ENCODE data around the gene TBC1D22A.

TBC1D22A gene

DNA sequence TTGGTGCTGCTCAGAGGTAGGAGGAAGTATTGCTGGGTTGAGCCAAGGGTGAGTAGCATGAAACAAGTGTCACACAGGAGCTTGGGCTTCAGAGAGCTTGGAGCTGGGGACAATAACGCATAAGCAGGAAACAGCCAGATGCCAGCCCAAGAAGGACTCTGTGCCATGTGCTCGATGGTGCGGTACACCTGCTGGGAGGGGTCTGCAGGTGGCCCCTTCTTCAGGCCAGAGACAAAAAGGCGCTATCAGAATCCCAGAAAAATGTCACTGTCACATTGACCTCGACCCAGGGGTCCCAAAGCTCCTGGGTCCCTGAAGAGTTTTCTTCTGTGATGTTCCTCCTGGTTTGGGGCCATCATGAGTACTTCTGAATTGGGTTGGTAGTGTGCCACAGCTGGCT lies 244.4 kb downstream of the TBC1D22A start:
- Histone ChIP-seq H3K27ac (ENCODE audit: low read depth, low read length, poor library complexity, severe bottlenecking) (no peak overlapping the region), H3K9me2 (ENCODE audit: low read depth, low read length) (no peaks in the 10 kb centered on the region), H4K20me1 (ENCODE audit: insufficient read depth, low read length) (no peaks in the 10 kb centered on the region), H3K79me2 (ENCODE audit: insufficient read depth, low read length) (no peaks in the 10 kb centered on the region), H3K4me1 (ENCODE audit: insufficient read depth, low read length, severe bottlenecking) (no peaks in the 10 kb centered on the region), H2AFZ (ENCODE audit: low read length) (no peak overlapping the region), H3K9me3 (ENCODE audit: low read length) (no peaks in the 10 kb centered on the region), H3K36me3 (ENCODE audit: insufficient read depth, low read length) (peaks cover 63% of the 10 kb centered on the region), H3K4me2 (ENCODE audit: low read length) (no peak overlapping the region), H3F3A (ENCODE audit: insufficient read depth, low read length) (no peaks in the 10 kb centered on the region), H3K4me3 (ENCODE audit: low read depth, low read length, poor library complexity, severe bottlenecking) (no peak overlapping the region), H3K9ac (ENCODE audit: low read length) (no peak overlapping the region), H3K27me3 (ENCODE audit: insufficient read depth, low read length) (no peaks in the 10 kb centered on the region)
- TF ChIP-seq, protein P1, sequence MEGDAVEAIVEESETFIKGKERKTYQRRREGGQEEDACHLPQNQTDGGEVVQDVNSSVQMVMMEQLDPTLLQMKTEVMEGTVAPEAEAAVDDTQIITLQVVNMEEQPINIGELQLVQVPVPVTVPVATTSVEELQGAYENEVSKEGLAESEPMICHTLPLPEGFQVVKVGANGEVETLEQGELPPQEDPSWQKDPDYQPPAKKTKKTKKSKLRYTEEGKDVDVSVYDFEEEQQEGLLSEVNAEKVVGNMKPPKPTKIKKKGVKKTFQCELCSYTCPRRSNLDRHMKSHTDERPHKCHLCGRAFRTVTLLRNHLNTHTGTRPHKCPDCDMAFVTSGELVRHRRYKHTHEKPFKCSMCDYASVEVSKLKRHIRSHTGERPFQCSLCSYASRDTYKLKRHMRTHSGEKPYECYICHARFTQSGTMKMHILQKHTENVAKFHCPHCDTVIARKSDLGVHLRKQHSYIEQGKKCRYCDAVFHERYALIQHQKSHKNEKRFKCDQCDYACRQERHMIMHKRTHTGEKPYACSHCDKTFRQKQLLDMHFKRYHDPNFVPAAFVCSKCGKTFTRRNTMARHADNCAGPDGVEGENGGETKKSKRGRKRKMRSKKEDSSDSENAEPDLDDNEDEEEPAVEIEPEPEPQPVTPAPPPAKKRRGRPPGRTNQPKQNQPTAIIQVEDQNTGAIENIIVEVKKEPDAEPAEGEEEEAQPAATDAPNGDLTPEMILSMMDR (IDR thresholded peaks at IDR 0.05; ENCODE audit: low read length): no peak
- TF ChIP-seq EZH2 (IDR thresholded peaks at IDR 0.05; ENCODE audit: borderline replicate concordance, low read length): no peak

DNA sequence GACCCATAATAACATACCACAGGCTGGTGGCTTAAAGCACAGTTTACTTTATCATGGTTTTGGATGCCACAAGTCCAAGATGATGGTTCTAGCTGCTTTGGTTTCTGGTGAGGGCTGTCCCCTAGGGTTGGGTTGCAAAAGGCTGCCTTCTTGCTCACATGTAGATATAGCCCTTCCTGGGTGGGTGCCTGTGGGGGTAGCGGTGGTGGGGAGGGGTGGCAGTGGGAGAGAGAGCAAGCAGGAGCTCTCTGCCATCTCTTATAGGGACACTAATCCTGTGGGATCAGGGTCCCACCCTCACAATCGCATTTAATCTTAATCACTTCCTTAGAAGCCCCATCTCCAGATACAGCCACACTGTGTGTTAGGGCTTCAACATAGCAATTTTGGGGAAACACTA lies 245.0 kb downstream of the TBC1D22A start:
- H3K4me3 ChIP-seq (ENCODE audit: low read depth, low read length, poor library complexity, severe bottlenecking): no peak overlapping the region
- H4K20me1 ChIP-seq (ENCODE audit: insufficient read depth, low read length): no peaks in the 10 kb centered on the region
- no peaks in the 10 kb centered on the region for H3K9me2 ChIP-seq (ENCODE audit: low read depth, low read length)
- no peaks in the 10 kb centered on the region for H3K9me3 ChIP-seq (ENCODE audit: low read length)
- no peaks in the 10 kb centered on the region for H3K27me3 ChIP-seq (ENCODE audit: insufficient read depth, low read length)
- no peaks in the 10 kb centered on the region for H3K4me1 ChIP-seq (ENCODE audit: insufficient read depth, low read length, severe bottlenecking)
- no peaks in the 10 kb centered on the region for H3K79me2 ChIP-seq (ENCODE audit: insufficient read depth, low read length)
- no peak for TF ChIP-seq EZH2 (IDR thresholded peaks at IDR 0.05; ENCODE audit: borderline replicate concordance, low read length)
- TF ChIP-seq, protein P1 (IDR thresholded peaks at IDR 0.05; ENCODE audit: low read length): no peak
- H3K4me2 ChIP-seq (ENCODE audit: low read length): no peak overlapping the region
- no peak overlapping the region for H2AFZ ChIP-seq (ENCODE audit: low read length)
- no peak overlapping the region for H3K27ac ChIP-seq (ENCODE audit: low read depth, low read length, poor library complexity, severe bottlenecking)
- no peak overlapping the region for H3K9ac ChIP-seq (ENCODE audit: low read length)
- H3K36me3 ChIP-seq (ENCODE audit: insufficient read depth, low read length): peaks cover 58% of the 10 kb centered on the region
- no peaks in the 10 kb centered on the region for H3F3A ChIP-seq (ENCODE audit: insufficient read depth, low read length)

DNA sequence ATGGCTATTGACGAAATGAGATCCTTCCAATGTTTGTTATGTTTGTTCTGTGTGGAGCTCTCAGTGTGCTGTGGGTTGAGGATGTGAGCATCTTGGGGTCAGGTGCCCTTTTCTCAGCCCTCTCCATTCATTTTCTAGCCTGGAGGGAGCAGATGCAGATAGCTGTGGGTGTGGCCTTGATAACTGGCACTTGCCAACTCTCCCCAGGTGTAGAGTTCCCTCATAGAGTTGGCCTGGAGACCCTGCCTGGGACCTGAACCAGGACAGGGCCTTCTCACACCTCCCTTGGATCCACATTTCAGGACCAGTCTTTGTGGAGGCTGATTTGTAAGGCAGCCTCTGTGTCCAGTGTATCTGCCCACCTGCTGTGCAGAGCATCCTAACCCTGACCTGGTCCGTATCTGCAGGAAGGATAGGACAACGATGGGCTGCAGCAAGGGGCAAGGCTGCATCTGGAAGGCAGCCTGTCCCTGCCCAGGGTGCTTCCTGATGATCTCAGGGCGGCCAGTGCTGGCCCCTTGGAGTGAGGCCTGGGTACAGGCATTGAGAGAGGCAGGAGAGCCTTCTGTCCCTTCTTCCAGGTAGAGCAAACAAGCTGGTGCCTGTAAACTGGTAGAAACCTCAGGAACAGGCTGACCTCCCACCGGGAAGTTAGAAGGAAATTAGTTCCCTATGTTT lies 245.9 kb downstream of the TBC1D22A start:
- TF ChIP-seq EZH2 (IDR thresholded peaks at IDR 0.05; ENCODE audit: borderline replicate concordance, low read length): no peak
- TF ChIP-seq, protein P1 (IDR thresholded peaks at IDR 0.05; ENCODE audit: low read length): no peak
- Histone ChIP-seq H3K4me1 (ENCODE audit: insufficient read depth, low read length, severe bottlenecking) (no peaks in the 10 kb centered on the region), H3K27ac (ENCODE audit: low read depth, low read length, poor library complexity, severe bottlenecking) (no peak overlapping the region), H3K4me2 (ENCODE audit: low read length) (no peak overlapping the region), H3K4me3 (ENCODE audit: low read depth, low read length, poor library complexity, severe bottlenecking) (no peak overlapping the region), H3K36me3 (ENCODE audit: insufficient read depth, low read length) (peaks cover 56% of the 10 kb centered on the region), H3K27me3 (ENCODE audit: insufficient read depth, low read length) (no peaks in the 10 kb centered on the region), H3K9me3 (ENCODE audit: low read length) (no peaks in the 10 kb centered on the region), H4K20me1 (ENCODE audit: insufficient read depth, low read length) (no peaks in the 10 kb centered on the region), H3F3A (ENCODE audit: insufficient read depth, low read length) (no peaks in the 10 kb centered on the region), H3K9me2 (ENCODE audit: low read depth, low read length) (no peaks in the 10 kb centered on the region), H3K9ac (ENCODE audit: low read length) (no peak overlapping the region), H2AFZ (ENCODE audit: low read length) (no peak overlapping the region), H3K79me2 (ENCODE audit: insufficient read depth, low read length) (no peaks in the 10 kb centered on the region; the same call in 1 of the 2 replicates)
